Ovary (tissue), 9 donors: Measurements from ENCODE around the gene SETD6. TPM values are rescaled to one million over a fixed set of nuclear protein-coding genes. Genes with fewer than 3 reads are reported as not detected.

ENCODE experiments used
- DNase-seq, 5 donors: peaks; one replicate each; pipeline ENCODE4 v3.0.0-alpha.2; 2019 to 2020
- H3K27ac ChIP-seq, 2 donors: fragments of 200-600 bp; one replicate each; pipeline versions ENCODE4 v1.5.1 to v1.8.0; 2019 to 2022
- H3K27me3 ChIP-seq: fragments of 200-600 bp; one replicate; pipeline ENCODE4 v1.8.0; 2022
- H3K36me3 ChIP-seq: fragments of 200-600 bp; sonication (generic); one replicate; pipeline ENCODE4 v1.5.1; 2019
- H3K4me1 ChIP-seq: one replicate; pipeline ENCODE4 v1.8.1; 2013; ENCODE audit warnings: mild to moderate bottlenecking, moderate library complexity; ENCODE audit not compliant: insufficient read depth
- H3K4me3 ChIP-seq: fragments of 200-600 bp; sonication (generic); one replicate; pipeline ENCODE4 v1.5.1; 2017
- H3K9me3 ChIP-seq, 2 donors: fragments of 200-600 bp in 1 of 2; sonication (generic) in 1 of 2; one replicate each; pipeline versions ENCODE4 v1.5.1 to v1.8.1; 2013 to 2019; ENCODE audit warnings: mild to moderate bottlenecking in 1 of 2, moderate library complexity in 1 of 2
- CTCF ChIP-seq, 3 donors: fragments of 450-650 bp in 2 of 3; fragments of 200-600 bp in 1 of 3; IDR thresholded peaks; one replicate each; pipeline versions ENCODE4 v1.5.1 to v1.8.0; 2016 to 2022; ENCODE audit warnings: antibody characterized with exemption in 3 of 3, mild to moderate bottlenecking in 1 of 3
- EP300 ChIP-seq: sonication (generic); formaldehyde crosslinking; IDR thresholded peaks from one replicate; pipeline ENCODE4 v1.6.1; 2017; ENCODE audit warnings: antibody characterized with exemption
- POLR2A ChIP-seq: fragments of 450-650 bp; IDR thresholded peaks from one replicate; pipeline ENCODE4 v1.6.1; 2017; ENCODE audit warnings: antibody characterized with exemption, mild to moderate bottlenecking, moderate library complexity
- WGBS, 3 donors: extraction: QIAGEN DNeasy Blood & Tissue Kit in 1 of 3; methylation state at CpG; one replicate each; pipeline versions ENCODE4 v1.1.5 to v1.1.7; 2013 to 2017; 5-methylcytosine and 5-hydroxymethylcytosine counted together
- intact Hi-C, 4 donors: fragments of 100-400 bp; cut with DNase I; formaldehyde crosslinking; loops; one replicate each; pipeline versions ENCODE4 v1.11.0 to v1.15.1; 2022 to 2023
- polyA plus RNA-seq, 2 donors: library from polyadenylated mRNA; stranded (reverse); fragments of 200-250 nt in 1 of 2; fragments of 350-450 nt in 1 of 2; fragmentation: Illumina TruSeq in 1 of 2; extraction: RNeasy Lipid Tissue Mini Kit (QIAGEN cat#74804) in 1 of 2; gene quantifications; one replicate each; pipeline ENCODE4 v1.2.3, GENCODE V29; 2013 to 2014
- total RNA-seq, 7 donors: library from RNA; depleted of rRNA in 2 of 7; stranded (reverse); fragments of >200 nt in 2 of 7; fragmentation: NEBNext Ultra II Directional in 3 of 7; extraction: Animal tissue kit (Norgen Biotek cat#: 25700) in 3 of 7; gene quantifications; one replicate each; pipeline versions ENCODE4 v1.1.0 to v1.2.4, GENCODE V29; 2016 to 2023
- donor health status: DM: no; HTN: no; CAD: no; lungs with moderate emphysema.
- donor health status: DM: no; HTN: no; CAD: no.
- donor health status: Bipolar disorder and iron deficiency.
- donor health status: DM: yes; HTN: yes; CAD: no.
- donor health status: DM: no; HTN: no; CAD: no.
- donor health status: DM: yes; HTN: yes; CAD: no.

SETD6 gene
- total and polyA plus RNA-seq, 9 donors = 12.5 to 28.4 (median 18.9) TPM

GRCh38 chr16:58535100-58535499 lies 19.8 kb downstream of the SETD6 start:
- intact Hi-C loops = no loop called here
- Histone ChIP-seq H3K36me3 (no peaks in the 10 kb centered on the region), H3K4me3 (no peak overlapping the region), H3K4me1 (no peaks in the 10 kb centered on the region), H3K9me3 (no peaks in the 10 kb centered on the region), H3K27me3 (no peaks in the 10 kb centered on the region), H3K27ac (no peak overlapping the region)
- WGBS, 3 donors = 53 to 71% (median 58%) methylated on average over 3 of the region's 3 CpGs
- TF ChIP-seq EP300 = no peak
- TF ChIP-seq CTCF (IDR thresholded peaks at IDR 0.05) = no peak
- no peak for TF ChIP-seq POLR2A
- DNase-seq = no peak

GRCh38 chr16:58536278-58536677 lies 21.0 kb downstream of the SETD6 start:
- H3K4me3 ChIP-seq = no peak overlapping the region
- no peaks in the 10 kb centered on the region for H3K27me3 ChIP-seq
- no peak for DNase-seq
- intact Hi-C loops = no loop called here
- 34 to 65% (median 41%) methylated on average over 5 of the region's 5 CpGs for WGBS, 3 donors
- no peaks in the 10 kb centered on the region for H3K36me3 ChIP-seq
- H3K9me3 ChIP-seq = no peaks in the 10 kb centered on the region
- H3K4me1 ChIP-seq = no peaks in the 10 kb centered on the region
- no peak for TF ChIP-seq CTCF (IDR thresholded peaks at IDR 0.05)
- no peak for TF ChIP-seq POLR2A
- no peak for TF ChIP-seq EP300
- no peak overlapping the region for H3K27ac ChIP-seq

GRCh38 chr16:58537124-58537906 lies 22.0 kb downstream of the SETD6 start:
- Histone ChIP-seq H3K36me3 (no peaks in the 10 kb centered on the region), H3K9me3 (no peaks in the 10 kb centered on the region), H3K4me1 (no peaks in the 10 kb centered on the region), H3K27me3 (no peaks in the 10 kb centered on the region), H3K4me3 (no peak overlapping the region), H3K27ac (no peak overlapping the region)
- intact Hi-C loops = no loop called here
- no peak for TF ChIP-seq POLR2A
- no peak for TF ChIP-seq CTCF (IDR thresholded peaks at IDR 0.05)
- TF ChIP-seq EP300 = no peak
- WGBS, 3 donors = 83 to 88% (median 88%) methylated on average over 10 of the region's 10 CpGs
- no peak for DNase-seq

- no peaks in the 10 kb centered on the region for H3K36me3 ChIP-seq
- no peak for DNase-seq
- H3K4me1 ChIP-seq = no peaks in the 10 kb centered on the region
- no peak for TF ChIP-seq EP300
- H3K4me3 ChIP-seq = no peak overlapping the region
- H3K9me3 ChIP-seq = no peaks in the 10 kb centered on the region
- no peaks in the 10 kb centered on the region for H3K27me3 ChIP-seq
- no peak overlapping the region for H3K27ac ChIP-seq
- 65 to 75% (median 71%) methylated on average over 2 of the region's 2 CpGs for WGBS, 3 donors
- intact Hi-C loops = no loop called here
Measured at GRCh38 chr16:58541711-58542110, 26.4 kb downstream of the SETD6 start.

- Histone ChIP-seq H3K27ac (no peak overlapping the region), H3K27me3 (no peaks in the 10 kb centered on the region), H3K36me3 (no peaks in the 10 kb centered on the region), H3K4me3 (no peak overlapping the region), H3K4me1 (no peaks in the 10 kb centered on the region), H3K9me3 (no peaks in the 10 kb centered on the region)
- WGBS, 3 donors = 43 to 52% (median 47%) methylated on average over 1 of the region's 1 CpG
- TF ChIP-seq POLR2A = no peak
- no peak for TF ChIP-seq EP300
- intact Hi-C loops = no loop called here
- DNase-seq = no peak
Measured at GRCh38 chr16:58542291-58542690, 27.0 kb downstream of the SETD6 start.
